GM12878 (cell line): ENCODE results near the gene AGRP. TPM values are rescaled to one million over a fixed set of nuclear protein-coding genes. Genes with fewer than 3 reads are reported as not detected.

ENCODE experiments used
- polyA plus RNA-seq, 11 experiments: library from polyadenylated mRNA; depleted of rRNA in 4 of 11; unstranded in 6 of 11; stranded (reverse) in 5 of 11; fragments of >200 nt; fragmentation: Nextera tagmentation in 4 of 11; fragmentation: Illumina TruSeq in 1 of 11; extraction: Ambion mirVana in 4 of 11; extraction: Trizol in 1 of 11; gene quantifications; 1 replicate in 1 of 11; 2 replicates in 10 of 11; pipeline versions ENCODE4 v1.2.1 to v1.2.3, GENCODE V29; 2011 to 2016; ENCODE audit warnings: inconsistent platforms in 2 of 11, missing spikeins in 2 of 11, low read depth in 1 of 11
- total RNA-seq, 4 experiments: library from RNA; depleted of rRNA in 3 of 4; stranded (reverse); fragments of >200 nt in 3 of 4; fragmentation: Illumina TruSeq in 1 of 4; extraction: Trizol in 1 of 4; gene quantifications; 2 replicates each; pipeline versions ENCODE4 v1.2.1 to v1.2.3, GENCODE V29; 2013 to 2021

AGRP gene
- total and polyA plus RNA-seq, 10 of the 15 experiments (the other 5 are each of a cell fraction or from before 2014, with no cell fraction given), result 0.16 to 0.75 (median 0.53) TPM; not detected in 6

Other genes starting within 250 kb of the AGRP start
Only the 7 nearest of the 17 such genes appear.
- gene LRRC36, start 156.7 kb downstream of the AGRP start, total RNA-seq (2014; rRNA removed), result 0.45 and 0.71 TPM in 2 replicates
- 0.92 and 2.0 TPM in 2 replicates for gene LRRC36, start 156.7 kb downstream of the AGRP start, total RNA-seq (2014; rRNA removed; fragmentation: Illumina TruSeq; extraction: Trizol)
- 0.66 and 1.9 TPM in 2 replicates for gene LRRC36, start 156.7 kb downstream of the AGRP start, total RNA-seq (2021)
- gene LRRC36, start 156.7 kb downstream of the AGRP start, polyA plus RNA-seq (2011; rRNA removed), result 0.40 and 0.64 TPM in 2 replicates
- 0.75 and 1.3 TPM in 2 replicates for gene LRRC36, start 156.7 kb downstream of the AGRP start, polyA plus RNA-seq (2014; fragmentation: Illumina TruSeq; extraction: Trizol)
- under 1 TPM; 0.69 to 0.79 TPM for gene LRRC36, start 156.7 kb downstream of the AGRP start, polyA plus RNA-seq (2014; fragmentation: Nextera tagmentation; extraction: Ambion mirVana)
- 1.2 and 2.2 TPM in 2 replicates for gene LRRC36, start 156.7 kb downstream of the AGRP start, polyA plus RNA-seq (2014; rRNA removed)
- under 1 TPM in 1 of 2 experiments, not detected in 1; 0.55 TPM for gene LRRC36, start 156.7 kb downstream of the AGRP start, polyA plus RNA-seq (2016; fragmentation: Nextera tagmentation; extraction: Ambion mirVana)
- gene TPPP3, start 90.0 kb downstream of the AGRP start, total RNA-seq (2014; rRNA removed), result not detected in 2 replicates
- gene TPPP3, start 90.0 kb downstream of the AGRP start, total RNA-seq (2014; rRNA removed; fragmentation: Illumina TruSeq; extraction: Trizol), result not detected in 2 replicates
- gene TPPP3, start 90.0 kb downstream of the AGRP start, total RNA-seq (2021), result not detected in 2 replicates
- gene TPPP3, start 90.0 kb downstream of the AGRP start, polyA plus RNA-seq (2011; rRNA removed), result not detected in 2 replicates
- gene TPPP3, start 90.0 kb downstream of the AGRP start, polyA plus RNA-seq (2014; fragmentation: Illumina TruSeq; extraction: Trizol), result not detected in 2 replicates
- gene TPPP3, start 90.0 kb downstream of the AGRP start, polyA plus RNA-seq (2014; fragmentation: Nextera tagmentation; extraction: Ambion mirVana), result not detected
- gene TPPP3, start 90.0 kb downstream of the AGRP start, polyA plus RNA-seq (2014; rRNA removed), result not detected in 2 replicates
- gene TPPP3, start 90.0 kb downstream of the AGRP start, polyA plus RNA-seq (2016; fragmentation: Nextera tagmentation; extraction: Ambion mirVana), result under 1 TPM in 1 of 2 experiments, not detected in 1; 0.14 TPM
- 0.93 and 1.2 TPM in 2 replicates for gene ZDHHC1, start 67.1 kb downstream of the AGRP start, total RNA-seq (2014; rRNA removed)
- 0.31 TPM in 1 of 2 replicates, not detected in the other for gene ZDHHC1, start 67.1 kb downstream of the AGRP start, total RNA-seq (2014; rRNA removed; fragmentation: Illumina TruSeq; extraction: Trizol)
- gene ZDHHC1, start 67.1 kb downstream of the AGRP start, total RNA-seq (2021), result 0.53 and 0.77 TPM in 2 replicates
- gene ZDHHC1, start 67.1 kb downstream of the AGRP start, polyA plus RNA-seq (2011; rRNA removed), result 0.07 TPM in 1 of 2 replicates, not detected in the other
- 0.24 and 0.78 TPM in 2 replicates for gene ZDHHC1, start 67.1 kb downstream of the AGRP start, polyA plus RNA-seq (2014; fragmentation: Illumina TruSeq; extraction: Trizol)
- gene ZDHHC1, start 67.1 kb downstream of the AGRP start, polyA plus RNA-seq (2014; fragmentation: Nextera tagmentation; extraction: Ambion mirVana), result not detected
- 0.83 and 1.1 TPM in 2 replicates for gene ZDHHC1, start 67.1 kb downstream of the AGRP start, polyA plus RNA-seq (2014; rRNA removed)
- gene ZDHHC1, start 67.1 kb downstream of the AGRP start, polyA plus RNA-seq (2016; fragmentation: Nextera tagmentation; extraction: Ambion mirVana), result 1 to 10 TPM in 1 of 2 experiments, under 1 TPM in 1; 0.55 to 1.0 TPM
- gene HSD11B2, start 52.4 kb downstream of the AGRP start, total RNA-seq (2014; rRNA removed), result 0.28 TPM in 1 of 2 replicates, not detected in the other
- gene HSD11B2, start 52.4 kb downstream of the AGRP start, total RNA-seq (2014; rRNA removed; fragmentation: Illumina TruSeq; extraction: Trizol), result 0.22 TPM in 1 of 2 replicates, not detected in the other
- 0.16 and 0.18 TPM in 2 replicates for gene HSD11B2, start 52.4 kb downstream of the AGRP start, total RNA-seq (2021)
- 0.19 and 0.20 TPM in 2 replicates for gene HSD11B2, start 52.4 kb downstream of the AGRP start, polyA plus RNA-seq (2011; rRNA removed)
- 0.34 and 1.5 TPM in 2 replicates for gene HSD11B2, start 52.4 kb downstream of the AGRP start, polyA plus RNA-seq (2014; fragmentation: Illumina TruSeq; extraction: Trizol)
- not detected for gene HSD11B2, start 52.4 kb downstream of the AGRP start, polyA plus RNA-seq (2014; fragmentation: Nextera tagmentation; extraction: Ambion mirVana)
- 0.09 and 0.28 TPM in 2 replicates for gene HSD11B2, start 52.4 kb downstream of the AGRP start, polyA plus RNA-seq (2014; rRNA removed)
- under 1 TPM; 0.10 to 0.31 TPM for gene HSD11B2, start 52.4 kb downstream of the AGRP start, polyA plus RNA-seq (2016; fragmentation: Nextera tagmentation; extraction: Ambion mirVana)
- 72.4 and 73.8 TPM in 2 replicates for gene ATP6V0D1, start 2.4 kb downstream of the AGRP start, total RNA-seq (2014; rRNA removed)
- gene ATP6V0D1, start 2.4 kb downstream of the AGRP start, total RNA-seq (2014; rRNA removed; fragmentation: Illumina TruSeq; extraction: Trizol), result 41.8 and 50.2 TPM in 2 replicates
- 67.7 and 71.6 TPM in 2 replicates for gene ATP6V0D1, start 2.4 kb downstream of the AGRP start, total RNA-seq (2021)
- 24.5 and 56.5 TPM in 2 replicates for gene ATP6V0D1, start 2.4 kb downstream of the AGRP start, polyA plus RNA-seq (2011; rRNA removed)
- gene ATP6V0D1, start 2.4 kb downstream of the AGRP start, polyA plus RNA-seq (2014; fragmentation: Illumina TruSeq; extraction: Trizol), result 35.1 and 72.2 TPM in 2 replicates
- 10 to 100 TPM; 28.1 to 30.2 TPM for gene ATP6V0D1, start 2.4 kb downstream of the AGRP start, polyA plus RNA-seq (2014; fragmentation: Nextera tagmentation; extraction: Ambion mirVana)
- gene ATP6V0D1, start 2.4 kb downstream of the AGRP start, polyA plus RNA-seq (2014; rRNA removed), result 69.0 and 81.4 TPM in 2 replicates
- 100 to 1,000 TPM; 126 to 141 TPM for gene ATP6V0D1, start 2.4 kb downstream of the AGRP start, polyA plus RNA-seq (2016; fragmentation: Nextera tagmentation; extraction: Ambion mirVana)
- gene RIPOR1, start 45.3 kb upstream of the AGRP start, total RNA-seq (2014; rRNA removed), result 5.2 and 7.0 TPM in 2 replicates
- gene RIPOR1, start 45.3 kb upstream of the AGRP start, total RNA-seq (2014; rRNA removed; fragmentation: Illumina TruSeq; extraction: Trizol), result 2.6 and 2.8 TPM in 2 replicates
- 28.5 and 37.0 TPM in 2 replicates for gene RIPOR1, start 45.3 kb upstream of the AGRP start, total RNA-seq (2021)
- 1.2 and 2.0 TPM in 2 replicates for gene RIPOR1, start 45.3 kb upstream of the AGRP start, polyA plus RNA-seq (2011; rRNA removed)
- 7.0 and 7.9 TPM in 2 replicates for gene RIPOR1, start 45.3 kb upstream of the AGRP start, polyA plus RNA-seq (2014; fragmentation: Illumina TruSeq; extraction: Trizol)
- gene RIPOR1, start 45.3 kb upstream of the AGRP start, polyA plus RNA-seq (2014; fragmentation: Nextera tagmentation; extraction: Ambion mirVana), result under 1 TPM; 0.13 to 0.47 TPM
- gene RIPOR1, start 45.3 kb upstream of the AGRP start, polyA plus RNA-seq (2014; rRNA removed), result 10.5 and 11.6 TPM in 2 replicates
- gene RIPOR1, start 45.3 kb upstream of the AGRP start, polyA plus RNA-seq (2016; fragmentation: Nextera tagmentation; extraction: Ambion mirVana), result 10 to 100 TPM; 12.9 to 15.9 TPM
- gene CTCF, start 79.0 kb upstream of the AGRP start, total RNA-seq (2014; rRNA removed), result 36.7 and 37.3 TPM in 2 replicates
- gene CTCF, start 79.0 kb upstream of the AGRP start, total RNA-seq (2014; rRNA removed; fragmentation: Illumina TruSeq; extraction: Trizol), result 43.8 and 47.9 TPM in 2 replicates
- gene CTCF, start 79.0 kb upstream of the AGRP start, total RNA-seq (2021), result 42.7 and 43.6 TPM in 2 replicates
- 36.1 and 40.1 TPM in 2 replicates for gene CTCF, start 79.0 kb upstream of the AGRP start, polyA plus RNA-seq (2011; rRNA removed)
- 52.8 and 55.0 TPM in 2 replicates for gene CTCF, start 79.0 kb upstream of the AGRP start, polyA plus RNA-seq (2014; fragmentation: Illumina TruSeq; extraction: Trizol)
- gene CTCF, start 79.0 kb upstream of the AGRP start, polyA plus RNA-seq (2014; fragmentation: Nextera tagmentation; extraction: Ambion mirVana), result 10 to 100 TPM in 1 of 2 experiments, 1 to 10 TPM in 1; 9.1 to 18.3 TPM
- gene CTCF, start 79.0 kb upstream of the AGRP start, polyA plus RNA-seq (2014; rRNA removed), result 34.7 and 35.8 TPM in 2 replicates
- gene CTCF, start 79.0 kb upstream of the AGRP start, polyA plus RNA-seq (2016; fragmentation: Nextera tagmentation; extraction: Ambion mirVana), result 10 to 100 TPM; 47.5 to 51.6 TPM